HG02571 (cell line): ENCODE measurements around the gene ALMS1.
"Not testable (repeated sequence)": the region's sequence is repeated elsewhere in the genome, so short reads cannot be mapped to it uniquely, and the experiment has no call there.

ENCODE experiments used
- ATAC-seq: cut with Tn5 transposase; IDR thresholded peaks from one replicate; pipeline ENCODE4 v1.9.1; 2021; ENCODE audit warnings: mild to moderate bottlenecking, moderate library complexity; ENCODE audit not compliant: unreplicated experiment

ALMS1 gene

DNA sequence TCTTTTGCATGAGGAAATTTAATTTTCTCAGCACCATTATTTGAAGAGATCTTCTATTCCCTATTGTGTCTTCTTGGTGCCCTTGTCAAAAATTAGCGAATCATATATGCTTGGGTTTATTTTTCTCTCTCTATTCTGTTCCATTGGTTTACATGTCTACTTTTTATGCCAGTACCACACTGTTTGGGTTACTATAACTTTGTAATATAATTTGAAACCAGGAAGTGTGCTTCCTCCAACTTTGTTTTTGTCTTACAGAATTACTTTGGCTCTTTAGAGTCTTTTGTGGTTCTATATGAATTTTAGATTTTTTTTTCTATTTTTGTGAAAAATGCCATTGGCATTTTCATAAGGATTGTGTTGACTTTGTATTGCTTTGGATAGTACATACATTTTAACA is 17.6 kb downstream of the ALMS1 start:
- no peak for ATAC-seq

DNA sequence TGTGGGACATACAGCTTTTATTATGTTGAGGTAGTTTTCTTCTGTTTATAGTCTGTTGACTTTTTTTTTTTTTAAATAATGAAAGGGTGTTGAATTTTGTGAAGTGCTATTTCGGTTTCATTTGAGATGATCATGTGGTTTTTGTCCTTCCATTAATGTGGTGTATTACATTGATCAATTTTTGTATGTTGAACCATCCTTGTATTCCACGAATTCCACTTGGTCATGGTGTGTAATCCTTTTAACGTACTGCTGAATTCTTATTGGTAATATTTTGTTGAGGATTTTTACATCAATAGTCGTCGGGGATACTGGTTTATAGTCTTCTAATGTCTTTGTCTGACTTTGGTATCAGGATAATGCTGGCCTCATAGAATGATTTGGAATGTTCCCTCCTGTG is 18.8 kb downstream of the ALMS1 start:
- ATAC-seq, result no peak

DNA sequence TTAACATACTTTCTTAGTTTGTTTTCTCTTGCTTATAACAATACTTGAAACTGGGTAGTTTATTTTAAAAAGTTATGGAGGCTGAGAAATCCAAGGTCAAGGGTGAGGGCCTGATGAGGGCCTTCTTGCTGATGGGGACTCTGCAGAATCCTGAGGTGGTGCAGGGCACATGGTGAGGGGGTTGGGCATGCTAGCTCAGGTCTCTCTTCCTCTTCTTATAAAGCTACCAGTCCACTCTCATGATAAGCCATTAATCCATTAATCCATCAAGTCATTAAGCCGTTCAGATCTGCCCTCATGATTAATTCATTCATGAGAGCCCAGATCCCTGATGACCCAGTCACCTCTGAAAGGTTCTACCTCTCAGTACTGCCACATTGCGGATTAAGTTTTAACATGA is 21.4 kb downstream of the ALMS1 start:
- no peak for ATAC-seq

DNA sequence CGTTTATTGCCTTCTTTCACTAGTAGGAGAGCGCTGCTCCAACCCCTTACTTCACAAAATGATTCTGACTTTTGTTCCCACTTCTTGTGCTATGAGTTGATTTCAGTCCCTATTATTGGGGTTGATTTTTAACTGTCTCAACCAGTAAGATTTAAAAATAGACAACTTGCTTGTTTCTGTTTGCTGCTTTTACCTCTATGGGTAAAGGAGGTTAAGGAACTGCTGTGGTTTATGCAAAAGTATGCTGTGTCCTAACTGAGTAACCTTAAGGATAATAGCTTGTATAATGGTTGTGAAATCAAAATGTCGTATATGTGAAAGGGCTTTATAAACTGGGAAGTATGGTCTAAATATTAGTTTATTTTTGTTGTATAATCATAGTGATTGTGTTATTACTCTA is 22.6 kb downstream of the ALMS1 start:
- ATAC-seq, result peak; percentile 76

DNA sequence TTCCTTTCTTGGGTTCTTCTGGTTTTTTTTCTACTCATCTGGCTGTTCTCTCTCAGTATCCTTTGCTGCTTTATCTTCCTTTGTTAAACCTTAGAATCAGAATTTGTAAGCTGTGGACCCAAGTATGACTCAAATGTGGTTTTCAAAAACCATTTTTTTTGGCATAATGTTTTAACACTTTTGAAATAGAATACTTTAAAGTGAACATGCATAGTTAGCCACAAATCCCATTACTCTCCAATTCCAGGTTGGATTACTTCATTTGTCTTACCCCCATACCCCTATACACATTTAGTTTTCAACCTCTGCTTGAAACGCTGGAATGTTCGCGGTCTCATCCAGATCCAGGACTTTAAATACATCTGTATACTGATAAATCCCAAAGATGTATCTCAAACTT is 29.1 kb downstream of the ALMS1 start:
- no peak for ATAC-seq

DNA sequence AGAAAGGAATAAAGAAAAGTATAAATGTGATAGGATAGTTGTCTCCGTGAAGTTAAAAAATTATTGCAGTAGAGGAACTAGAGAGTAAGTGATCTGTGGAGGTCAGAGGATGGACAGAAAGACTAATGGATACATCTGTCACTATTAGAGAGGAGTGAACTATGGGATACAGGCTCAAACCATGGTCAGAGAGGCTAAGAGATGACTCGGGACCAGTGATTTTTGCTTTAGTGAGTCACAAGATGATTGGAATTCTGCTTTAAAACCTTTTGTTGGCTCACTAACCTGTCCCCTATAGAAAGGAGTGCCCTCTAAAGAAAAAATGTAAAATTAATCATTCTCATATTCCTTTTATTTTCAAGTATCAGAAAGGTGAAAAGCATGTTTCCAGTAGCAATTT is 30.3 kb downstream of the ALMS1 start:
- ATAC-seq, result no peak

DNA sequence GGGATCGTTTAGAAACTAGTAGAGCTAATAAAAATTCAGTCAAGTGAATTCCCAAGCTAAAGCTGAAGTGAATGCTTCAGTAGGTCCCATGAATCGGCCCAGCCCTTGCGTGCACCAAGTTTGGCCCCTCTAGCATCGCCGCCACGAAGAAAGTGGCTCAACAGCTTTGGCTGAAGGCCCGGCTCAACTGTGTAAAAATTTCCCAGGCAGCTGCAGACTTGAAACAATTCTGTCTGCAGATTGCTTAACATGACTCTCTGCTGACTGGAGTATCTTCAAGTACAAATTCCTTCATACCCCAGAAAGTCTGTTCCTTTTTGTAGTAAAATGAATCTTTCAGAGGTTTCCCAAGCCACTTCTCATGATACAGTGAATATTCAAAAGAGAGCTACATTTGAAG is 32.7 kb downstream of the ALMS1 start:
- no peak for ATAC-seq

DNA sequence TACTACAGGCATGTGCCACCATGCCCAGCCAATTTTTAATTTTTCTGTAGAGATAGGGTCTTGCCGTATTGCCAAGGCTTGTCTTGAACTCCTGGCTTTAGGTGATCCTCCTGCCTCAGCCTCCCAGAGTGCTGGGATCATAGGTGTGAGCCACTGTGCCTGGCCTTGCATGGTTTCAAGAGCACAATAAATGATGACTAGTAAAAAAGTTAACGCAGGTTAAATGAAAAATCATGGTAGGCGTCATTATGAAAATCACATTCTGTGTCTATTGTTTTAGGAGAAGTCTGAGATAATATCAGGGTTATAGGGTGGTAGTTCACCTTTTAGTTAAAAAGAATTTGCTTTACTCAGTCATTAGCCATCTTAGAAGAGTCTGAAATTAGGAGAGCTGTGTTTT is 38.3 kb downstream of the ALMS1 start:
- no peak for ATAC-seq

DNA sequence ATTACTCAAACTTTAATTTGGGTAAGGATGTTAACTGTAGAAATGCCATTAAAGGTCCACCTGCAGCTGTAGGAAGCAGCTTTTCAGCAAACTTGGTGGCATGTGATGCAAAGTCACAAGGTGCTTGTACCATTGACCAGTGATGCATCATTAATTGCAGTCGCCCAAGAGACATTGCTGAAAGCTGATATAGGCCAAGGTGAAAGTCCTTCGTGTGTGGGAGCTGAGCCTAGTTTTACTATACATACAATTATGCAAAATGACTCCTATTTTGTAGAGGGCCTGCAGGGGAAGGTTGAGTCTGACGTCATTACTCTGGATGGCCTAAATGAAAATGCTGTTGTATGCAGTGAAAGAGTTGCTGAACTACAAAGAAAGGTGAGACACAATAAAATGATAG is 40.5 kb downstream of the ALMS1 start:
- ATAC-seq, result no peak

DNA sequence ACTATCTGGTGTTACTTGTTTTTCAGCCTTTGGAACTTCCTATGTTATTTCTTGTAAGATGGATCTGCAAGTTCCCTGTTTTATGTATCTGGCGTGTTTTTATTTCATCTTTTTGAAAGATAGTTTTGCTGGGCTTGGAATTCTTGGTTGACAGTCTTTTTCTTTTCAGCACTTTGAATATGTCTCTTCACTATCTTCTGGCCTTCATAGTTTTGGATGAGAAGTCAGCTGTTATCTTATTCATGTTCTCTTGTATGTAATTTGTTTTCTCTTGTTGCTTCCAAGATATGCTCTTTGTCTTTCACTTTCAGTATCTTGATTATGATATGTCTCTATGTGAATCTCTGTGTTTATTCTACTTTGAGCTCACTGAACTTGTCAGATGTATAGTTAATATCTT is 50.4 kb downstream of the ALMS1 start:
- no peak for ATAC-seq

DNA sequence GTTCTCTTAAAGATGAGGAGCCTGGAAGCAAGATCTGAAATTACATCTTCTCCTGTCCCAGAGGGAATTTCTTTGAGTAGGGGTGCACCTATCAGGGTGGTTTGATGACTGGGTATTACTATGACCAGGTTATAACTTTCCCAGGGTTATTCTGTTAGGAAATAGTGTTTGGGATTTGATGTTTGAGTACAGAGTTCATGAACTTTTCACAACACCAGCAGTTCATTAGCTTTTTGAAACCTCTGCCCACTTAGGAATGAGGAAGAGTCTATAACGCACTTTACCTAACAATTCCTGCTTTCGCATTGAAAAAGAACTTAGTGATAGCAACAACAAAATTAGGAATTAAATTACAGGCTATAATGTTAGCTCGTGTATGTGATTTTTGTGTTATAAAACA is 58.6 kb downstream of the ALMS1 start:
- no peak for ATAC-seq

DNA sequence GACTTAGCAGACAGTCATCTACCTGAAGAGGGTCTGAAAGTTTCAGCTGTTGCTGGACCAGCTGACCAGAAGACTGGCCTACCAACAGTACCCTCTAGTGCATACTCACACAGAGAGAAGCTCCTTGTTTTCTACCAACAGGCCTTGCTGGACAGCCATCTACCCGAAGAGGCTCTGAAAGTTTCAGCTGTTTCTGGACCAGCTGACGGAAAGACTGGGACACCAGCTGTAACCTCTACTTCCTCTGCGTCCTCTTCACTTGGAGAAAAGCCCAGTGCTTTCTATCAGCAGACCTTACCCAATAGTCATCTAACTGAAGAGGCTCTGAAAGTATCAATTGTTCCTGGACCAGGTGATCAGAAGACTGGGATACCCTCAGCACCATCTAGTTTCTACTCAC is 63.2 kb downstream of the ALMS1 start:
- no peak for ATAC-seq

DNA sequence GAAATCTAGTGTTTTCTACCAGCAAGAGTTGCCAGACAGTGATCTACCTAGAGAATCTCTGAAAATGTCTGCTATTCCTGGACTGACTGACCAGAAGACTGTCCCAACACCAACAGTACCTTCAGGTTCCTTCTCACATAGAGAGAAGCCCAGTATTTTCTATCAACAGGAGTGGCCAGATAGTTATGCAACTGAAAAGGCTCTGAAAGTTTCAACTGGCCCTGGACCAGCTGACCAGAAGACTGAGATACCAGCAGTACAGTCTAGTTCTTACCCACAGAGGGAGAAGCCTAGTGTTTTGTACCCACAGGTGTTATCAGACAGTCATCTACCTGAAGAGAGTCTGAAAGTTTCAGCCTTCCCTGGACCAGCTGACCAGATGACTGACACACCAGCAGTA is 63.8 kb downstream of the ALMS1 start:
- no peak for ATAC-seq

DNA sequence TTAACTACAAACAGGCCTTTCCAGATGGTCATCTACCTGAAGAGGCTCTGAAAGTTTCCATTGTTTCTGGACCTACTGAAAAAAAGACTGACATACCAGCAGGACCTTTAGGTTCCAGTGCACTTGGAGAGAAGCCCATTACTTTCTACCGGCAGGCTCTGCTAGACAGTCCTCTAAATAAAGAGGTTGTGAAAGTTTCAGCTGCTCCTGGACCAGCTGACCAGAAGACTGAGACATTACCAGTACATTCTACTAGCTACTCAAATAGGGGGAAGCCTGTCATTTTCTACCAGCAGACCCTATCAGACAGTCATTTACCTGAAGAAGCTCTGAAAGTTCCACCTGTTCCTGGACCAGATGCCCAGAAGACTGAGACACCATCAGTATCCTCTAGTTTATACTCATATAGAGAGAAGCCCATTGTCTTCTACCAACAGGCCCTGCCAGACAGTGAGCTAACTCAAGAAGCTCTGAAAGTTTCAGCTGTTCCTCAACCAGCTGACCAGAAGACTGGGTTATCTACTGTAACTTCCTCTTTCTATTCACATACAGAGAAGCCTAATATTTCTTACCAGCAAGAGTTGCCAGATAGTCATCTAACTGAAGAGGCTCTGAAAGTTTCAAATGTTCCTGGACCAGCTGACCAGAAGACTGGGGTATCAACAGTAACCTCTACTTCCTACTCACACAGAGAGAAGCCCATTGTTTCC is 65.8 kb downstream of the ALMS1 start:
- ATAC-seq, result peak; percentile 94

DNA sequence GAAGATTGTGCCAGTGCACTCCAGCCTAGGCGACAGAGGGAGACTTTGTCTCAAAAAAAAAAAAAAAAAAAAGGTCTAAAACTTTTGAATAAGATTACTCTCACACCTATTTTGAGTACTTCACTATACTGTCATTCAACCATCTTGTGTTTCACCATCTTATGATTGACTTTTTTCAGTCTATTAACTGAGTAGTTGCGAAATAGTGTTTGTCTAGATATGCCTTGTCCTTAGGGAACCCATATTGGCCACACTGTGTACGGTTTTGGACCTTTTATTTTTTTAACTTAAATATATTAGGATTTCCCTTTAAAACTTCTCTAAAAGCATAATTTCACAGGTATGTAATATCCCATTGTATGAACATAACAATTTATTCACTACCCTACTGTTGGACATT is 72.3 kb downstream of the ALMS1 start:
- ATAC-seq, result no peak

DNA sequence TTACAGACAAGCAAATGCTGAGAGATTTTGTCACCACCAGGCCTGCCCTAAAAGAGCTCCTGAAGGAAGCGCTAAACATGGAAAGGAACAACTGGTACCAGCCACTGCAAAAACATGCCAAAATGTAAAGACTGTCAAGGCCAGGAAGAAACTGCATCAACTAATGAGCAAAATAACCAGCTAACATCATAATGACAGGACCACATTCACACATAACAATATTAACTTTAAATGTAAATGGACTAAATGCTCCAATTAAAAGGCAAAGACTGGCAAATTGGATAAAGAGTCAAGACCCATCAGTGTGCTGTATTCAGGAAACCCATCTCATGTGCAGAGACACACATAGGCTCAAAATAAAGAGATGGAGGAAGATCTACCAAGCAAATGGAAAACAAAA is 76.8 kb downstream of the ALMS1 start:
- not testable (repeated sequence) for ATAC-seq

DNA sequence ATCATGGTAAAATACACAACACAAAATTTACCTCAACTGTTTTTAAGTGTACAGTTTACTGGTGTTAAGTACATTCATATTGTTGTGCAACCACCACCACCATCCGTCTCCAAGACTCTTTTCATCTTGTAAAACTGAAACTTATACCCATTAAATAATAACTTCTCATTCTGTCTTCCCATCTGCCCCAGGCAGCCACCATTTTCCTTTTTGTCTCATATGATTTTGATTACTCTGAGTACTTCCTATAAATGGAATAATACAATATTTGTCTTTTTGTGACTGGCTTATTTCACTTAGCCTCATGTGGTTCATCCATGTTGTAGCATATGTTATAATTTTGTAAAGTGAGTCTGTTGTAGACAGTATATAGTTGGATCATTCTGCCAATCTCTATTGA is 82.7 kb downstream of the ALMS1 start:
- no peak for ATAC-seq

DNA sequence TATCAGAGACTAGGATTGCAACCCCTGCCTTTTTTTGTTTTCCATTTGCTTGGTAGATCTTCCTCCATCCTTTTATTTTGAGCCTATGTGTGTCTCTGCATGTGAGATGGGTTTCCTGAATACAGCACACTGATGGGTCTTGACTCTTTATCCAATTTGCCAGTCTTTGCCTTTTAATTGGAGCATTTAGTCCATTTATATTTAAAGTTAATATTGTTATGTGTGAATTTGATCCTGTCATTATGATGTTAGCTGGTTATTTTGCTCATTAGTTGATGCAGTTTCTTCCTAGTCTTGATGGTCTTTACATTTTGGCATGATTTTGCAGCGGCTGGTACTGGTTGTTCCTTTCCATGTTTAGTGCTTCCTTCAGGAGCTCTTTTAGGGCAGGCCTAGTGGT is 98.2 kb downstream of the ALMS1 start:
- not testable (repeated sequence) for ATAC-seq

DNA sequence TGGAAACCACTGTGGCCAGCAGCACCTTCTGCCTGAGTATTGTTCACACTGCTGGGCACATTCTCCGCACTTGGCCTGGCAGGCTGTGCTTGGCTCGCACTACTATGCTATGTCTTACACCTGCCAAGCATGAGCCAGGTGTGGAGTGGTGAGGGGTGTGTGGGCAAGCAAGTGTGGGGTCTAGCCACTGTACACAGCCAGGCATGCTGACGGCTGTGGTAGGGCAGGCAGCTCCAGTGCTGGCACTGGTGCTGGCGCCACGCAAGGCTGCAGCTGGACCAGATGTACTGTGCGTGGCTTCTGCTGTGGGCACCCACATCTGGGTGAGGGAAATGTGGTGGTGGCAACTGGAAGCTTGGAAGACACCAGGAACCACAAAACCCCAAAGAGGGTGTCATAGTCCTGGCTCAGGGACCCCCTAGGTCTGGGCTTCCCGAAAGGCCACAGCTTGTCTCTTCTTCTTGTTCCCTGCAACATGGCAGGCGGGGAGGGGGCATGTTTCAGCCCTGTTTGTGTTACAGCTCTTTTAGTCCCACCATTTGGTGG is 101.5 kb downstream of the ALMS1 start:
- no peak for ATAC-seq

DNA sequence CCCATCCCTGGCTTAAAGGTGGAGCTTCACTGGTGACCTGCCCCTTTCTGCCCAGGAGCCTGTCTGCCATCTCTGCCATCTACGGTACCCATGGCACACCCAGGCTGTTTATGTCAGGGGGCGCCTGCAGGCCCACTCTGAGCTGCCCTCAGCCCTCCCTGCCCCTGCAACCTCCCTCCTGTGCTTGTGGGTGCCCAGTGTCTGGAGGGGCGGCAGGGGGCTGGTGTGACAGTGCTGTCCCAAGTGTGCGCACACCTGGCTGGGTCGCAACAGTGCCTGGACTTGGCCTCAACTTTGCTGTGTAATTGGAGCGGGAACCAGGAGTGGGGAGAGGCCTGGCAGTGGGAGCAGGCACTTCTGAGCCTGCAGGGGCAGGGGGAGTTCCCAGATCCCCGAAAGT is 102.4 kb downstream of the ALMS1 start:
- ATAC-seq, result no peak

DNA sequence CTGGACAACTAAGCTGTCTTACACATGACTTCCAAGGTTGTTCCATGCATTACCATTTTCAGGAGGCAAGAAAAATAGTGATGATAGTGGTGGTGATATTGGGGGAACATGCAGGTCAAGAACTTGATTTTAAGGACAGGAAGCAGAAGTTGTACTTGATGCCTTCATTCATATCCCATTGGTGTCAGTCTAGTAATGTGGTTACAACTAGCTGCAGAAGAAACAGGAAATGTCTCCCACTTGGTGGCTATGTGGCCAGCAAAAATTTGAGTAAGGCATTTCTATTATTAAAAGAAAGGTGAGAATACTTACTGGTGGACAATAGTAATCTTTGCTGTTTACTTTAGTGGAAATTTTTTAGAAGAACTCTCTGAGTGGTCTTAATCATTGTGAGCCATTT is 103.4 kb downstream of the ALMS1 start:
- ATAC-seq, result no peak

DNA sequence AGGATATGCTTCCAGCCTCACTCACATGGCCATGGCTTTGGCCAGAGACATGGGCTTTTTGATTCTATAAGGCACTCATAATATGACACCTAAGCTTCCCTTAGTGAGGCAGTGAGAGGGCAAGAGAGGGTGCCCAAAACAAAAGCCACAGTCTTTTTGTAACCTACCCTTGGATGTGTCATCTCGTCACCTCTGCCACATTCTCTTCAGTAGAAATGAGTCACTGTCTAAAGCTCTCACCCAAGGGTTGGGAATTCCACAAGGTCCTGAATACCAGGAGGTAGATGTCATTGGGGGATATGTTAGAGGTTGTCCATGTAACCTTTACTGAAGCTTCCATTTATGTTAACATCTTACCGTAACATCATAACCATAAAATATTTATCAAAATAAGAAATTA is 108.4 kb downstream of the ALMS1 start:
- no peak for ATAC-seq

DNA sequence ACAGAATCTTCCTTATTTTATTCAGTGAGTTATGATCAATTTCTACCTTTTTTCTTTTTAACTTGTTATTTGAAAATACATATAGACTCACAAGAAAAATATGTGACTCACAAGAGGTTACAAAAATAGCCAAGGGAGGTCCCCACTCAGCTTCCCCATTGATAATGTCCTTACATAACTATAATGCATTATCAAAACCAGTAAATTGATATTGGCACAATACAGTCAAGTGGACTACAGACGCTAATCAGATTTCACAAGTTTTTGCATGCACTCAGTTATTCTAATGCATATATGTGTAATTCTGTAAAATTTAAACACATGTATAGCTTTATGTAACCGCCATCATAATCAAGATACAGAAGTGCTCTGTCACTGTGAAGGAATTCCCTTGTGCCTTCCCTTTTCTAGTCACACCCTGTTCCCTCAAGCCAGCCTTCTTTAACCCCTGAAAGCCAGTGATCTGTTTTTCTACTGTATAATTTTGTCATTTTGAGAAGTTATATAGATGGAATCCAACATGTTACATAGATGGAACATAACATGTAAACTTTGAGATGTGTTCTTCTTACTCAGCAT is 118.4 kb downstream of the ALMS1 start:
- ATAC-seq, result no peak
